Hepatocyte (in vitro differentiated cells): ENCODE measurements around the gene OPA3. TPM values are rescaled to one million over a fixed set of nuclear protein-coding genes. Genes with fewer than 3 reads are reported as not detected.
"Not testable (repeated sequence)": the region's sequence is repeated elsewhere in the genome, so short reads cannot be mapped to it uniquely, and the experiment has no call there.

Experiments
- DNase-seq: peaks from one replicate; pipeline ENCODE4 v3.0.0-alpha.2; 2016; ENCODE audit warnings: low spot score
- H2AFZ ChIP-seq: fragments of 200-600 bp; sonication (generic); 2 replicates; pipeline ENCODE4 v1.6.0; 2016; ENCODE audit warnings: antibody characterized with exemption, mild to moderate bottlenecking
- H3K27ac ChIP-seq: fragments of 200-600 bp; sonication (generic); 2 replicates; pipeline ENCODE4 v1.5.1; 2016; ENCODE audit warnings: mild to moderate bottlenecking
- H3K27me3 ChIP-seq: fragments of 200-600 bp; sonication (generic); 2 replicates; pipeline ENCODE4 v1.6.1; 2016
- H3K36me3 ChIP-seq: fragments of 200-600 bp; sonication (generic); replicated peaks from 2 replicates; pipeline ENCODE4 v1.5.1; 2016; ENCODE audit warnings: low read depth; ENCODE audit not compliant: insufficient read depth
- H3K4me1 ChIP-seq: fragments of 200-600 bp; sonication (generic); 2 replicates; pipeline ENCODE4 v1.5.1; 2016; ENCODE audit warnings: mild to moderate bottlenecking, moderate library complexity; ENCODE audit not compliant: insufficient read depth
- H3K4me2 ChIP-seq: fragments of 200-600 bp; sonication (generic); 2 replicates; pipeline ENCODE4 v1.6.0; 2016
- H3K4me3 ChIP-seq: fragments of 200-600 bp; sonication (generic); 2 replicates; pipeline ENCODE4 v1.5.1; 2016; ENCODE audit warnings: mild to moderate bottlenecking
- H3K79me2 ChIP-seq: fragments of 200-600 bp; sonication (generic); 2 replicates; pipeline ENCODE4 v1.6.0; 2017; ENCODE audit warnings: mild to moderate bottlenecking
- H3K9me2 ChIP-seq: fragments of 200-600 bp; sonication (generic); replicated peaks from 2 replicates; pipeline ENCODE4 v1.6.0; 2017; ENCODE audit warnings: mild to moderate bottlenecking; ENCODE audit not compliant: insufficient read depth
- H3K9me3 ChIP-seq: fragments of 200-600 bp; sonication (generic); 2 replicates; pipeline ENCODE4 v1.5.1; 2016; ENCODE audit warnings: low read depth, mild to moderate bottlenecking
- H4K20me1 ChIP-seq: fragments of 200-600 bp; sonication (generic); 2 replicates; pipeline ENCODE4 v1.6.0; 2016; ENCODE audit warnings: mild to moderate bottlenecking; ENCODE audit not compliant: insufficient read depth, poor library complexity, severe bottlenecking
- EZH2 ChIP-seq: fragments of 200-600 bp; sonication (generic); IDR thresholded peaks from 2 replicates; pipeline ENCODE4 v1.6.1; 2016; ENCODE audit warnings: antibody characterized with exemption, mild to moderate bottlenecking, borderline replicate concordance
- EZH2phosphoT487 ChIP-seq: fragments of 200-600 bp; sonication (generic); IDR thresholded peaks from one replicate; pipeline ENCODE4 v1.6.1; 2018; ENCODE audit warnings: antibody characterized with exemption, mild to moderate bottlenecking, low read depth, moderate library complexity; ENCODE audit not compliant: unreplicated experiment, severe bottlenecking
- WGBS: methylation state at CpG from one replicate; pipeline ENCODE4 v1.1.6; 2016; ENCODE audit warnings: low lambda C conversion rate; ENCODE audit errors: missing lambda C conversion rate; 5-methylcytosine and 5-hydroxymethylcytosine counted together
- polyA plus RNA-seq: library from polyadenylated mRNA; unstranded; fragments of >200 nt; fragmentation: Nextera tagmentation; extraction: Ambion mirVana; gene quantifications from 2 replicates; pipeline ENCODE4 v1.2.1, GENCODE V29; 2016
- total RNA-seq: library from RNA; depleted of rRNA; stranded (reverse); fragments of >200 nt; gene quantifications from 2 replicates; pipeline ENCODE4 v1.2.3, GENCODE V29; 2014
- TF ChIP-seq, protein P1 (sequence below): fragments of 200-600 bp; sonication (generic); IDR thresholded peaks from 2 replicates; pipeline ENCODE4 v1.5.1; 2016; ENCODE audit warnings: antibody characterized with exemption, mild to moderate bottlenecking; ENCODE audit not compliant: poor library complexity

Gene OPA3
- total and polyA plus RNA-seq, 2 experiments from 2014 or later, result 15.0 to 15.1 TPM

DNA sequence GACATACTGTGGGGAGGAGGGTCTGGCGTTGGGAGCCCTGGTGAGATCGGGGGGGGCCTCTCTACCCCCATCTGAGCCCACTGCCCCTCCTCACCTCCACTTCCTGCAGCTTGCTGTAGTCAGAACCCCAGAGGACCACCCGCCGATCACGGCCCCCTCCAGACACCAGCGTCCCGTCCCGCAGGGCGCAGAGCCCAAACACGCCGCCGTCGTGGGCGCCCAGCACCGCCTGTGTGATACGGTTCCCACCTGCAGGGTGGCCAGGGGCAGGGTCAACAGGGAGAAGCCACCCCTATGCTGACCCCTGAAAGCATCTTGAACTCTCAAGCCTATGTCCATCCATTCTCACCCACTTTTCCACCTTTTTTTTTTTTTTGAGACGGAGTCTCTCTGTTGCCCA lies 36.8 kb upstream of the OPA3 start:
- Histone ChIP-seq H3K4me1 (no peaks in the 10 kb centered on the region), H3K79me2 (no peaks in the 10 kb centered on the region), H3K9me2 (no peaks in the 10 kb centered on the region), H3K4me2 (no peak overlapping the region), H3K9me3 (no peaks in the 10 kb centered on the region), H3K36me3 (no peaks in the 10 kb centered on the region), H4K20me1 (no peaks in the 10 kb centered on the region), H2AFZ (no peak overlapping the region), H3K27me3 (no peaks in the 10 kb centered on the region), H3K4me3 (no peak overlapping the region), H3K27ac (no peak overlapping the region)
- DNase-seq, result no peak
- no peak for TF ChIP-seq EZH2phosphoT487
- TF ChIP-seq EZH2, result no peak
- 97% methylated on average over 15 of the region's 17 CpGs for WGBS

DNA sequence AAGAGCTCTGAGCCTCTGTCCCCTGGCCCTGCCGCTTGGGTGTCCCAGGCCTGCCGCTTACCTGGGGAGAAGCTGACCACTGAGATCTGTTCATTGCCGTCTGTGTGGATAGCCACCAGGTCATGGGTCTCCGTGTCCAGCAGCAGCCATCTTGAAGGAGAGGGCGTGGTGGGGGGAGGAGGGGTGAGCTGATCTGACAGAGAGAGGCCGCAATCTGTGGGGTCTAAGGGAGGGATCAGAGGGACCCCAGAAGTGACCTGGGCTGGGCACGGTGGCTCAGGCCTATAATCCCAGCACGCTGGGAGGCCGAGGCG lies 32.1 kb upstream of the OPA3 start:
- 71% methylated on average over 7 of the region's 10 CpGs for WGBS
- no peak overlapping the region for H2AFZ ChIP-seq
- no peak overlapping the region for H3K4me3 ChIP-seq
- H3K9me3 ChIP-seq, result no peaks in the 10 kb centered on the region
- no peaks in the 10 kb centered on the region for H3K9me2 ChIP-seq
- no peaks in the 10 kb centered on the region for H3K27me3 ChIP-seq
- no peak for DNase-seq
- H3K27ac ChIP-seq, result no peak overlapping the region
- H3K79me2 ChIP-seq, result no peaks in the 10 kb centered on the region
- H3K4me1 ChIP-seq, result no peaks in the 10 kb centered on the region
- no peak overlapping the region for H3K4me2 ChIP-seq
- no peaks in the 10 kb centered on the region for H4K20me1 ChIP-seq
- TF ChIP-seq EZH2, result no peak
- TF ChIP-seq, protein P1, sequence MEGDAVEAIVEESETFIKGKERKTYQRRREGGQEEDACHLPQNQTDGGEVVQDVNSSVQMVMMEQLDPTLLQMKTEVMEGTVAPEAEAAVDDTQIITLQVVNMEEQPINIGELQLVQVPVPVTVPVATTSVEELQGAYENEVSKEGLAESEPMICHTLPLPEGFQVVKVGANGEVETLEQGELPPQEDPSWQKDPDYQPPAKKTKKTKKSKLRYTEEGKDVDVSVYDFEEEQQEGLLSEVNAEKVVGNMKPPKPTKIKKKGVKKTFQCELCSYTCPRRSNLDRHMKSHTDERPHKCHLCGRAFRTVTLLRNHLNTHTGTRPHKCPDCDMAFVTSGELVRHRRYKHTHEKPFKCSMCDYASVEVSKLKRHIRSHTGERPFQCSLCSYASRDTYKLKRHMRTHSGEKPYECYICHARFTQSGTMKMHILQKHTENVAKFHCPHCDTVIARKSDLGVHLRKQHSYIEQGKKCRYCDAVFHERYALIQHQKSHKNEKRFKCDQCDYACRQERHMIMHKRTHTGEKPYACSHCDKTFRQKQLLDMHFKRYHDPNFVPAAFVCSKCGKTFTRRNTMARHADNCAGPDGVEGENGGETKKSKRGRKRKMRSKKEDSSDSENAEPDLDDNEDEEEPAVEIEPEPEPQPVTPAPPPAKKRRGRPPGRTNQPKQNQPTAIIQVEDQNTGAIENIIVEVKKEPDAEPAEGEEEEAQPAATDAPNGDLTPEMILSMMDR, result no peak
- no peak for TF ChIP-seq EZH2phosphoT487
- no peaks in the 10 kb centered on the region for H3K36me3 ChIP-seq

DNA sequence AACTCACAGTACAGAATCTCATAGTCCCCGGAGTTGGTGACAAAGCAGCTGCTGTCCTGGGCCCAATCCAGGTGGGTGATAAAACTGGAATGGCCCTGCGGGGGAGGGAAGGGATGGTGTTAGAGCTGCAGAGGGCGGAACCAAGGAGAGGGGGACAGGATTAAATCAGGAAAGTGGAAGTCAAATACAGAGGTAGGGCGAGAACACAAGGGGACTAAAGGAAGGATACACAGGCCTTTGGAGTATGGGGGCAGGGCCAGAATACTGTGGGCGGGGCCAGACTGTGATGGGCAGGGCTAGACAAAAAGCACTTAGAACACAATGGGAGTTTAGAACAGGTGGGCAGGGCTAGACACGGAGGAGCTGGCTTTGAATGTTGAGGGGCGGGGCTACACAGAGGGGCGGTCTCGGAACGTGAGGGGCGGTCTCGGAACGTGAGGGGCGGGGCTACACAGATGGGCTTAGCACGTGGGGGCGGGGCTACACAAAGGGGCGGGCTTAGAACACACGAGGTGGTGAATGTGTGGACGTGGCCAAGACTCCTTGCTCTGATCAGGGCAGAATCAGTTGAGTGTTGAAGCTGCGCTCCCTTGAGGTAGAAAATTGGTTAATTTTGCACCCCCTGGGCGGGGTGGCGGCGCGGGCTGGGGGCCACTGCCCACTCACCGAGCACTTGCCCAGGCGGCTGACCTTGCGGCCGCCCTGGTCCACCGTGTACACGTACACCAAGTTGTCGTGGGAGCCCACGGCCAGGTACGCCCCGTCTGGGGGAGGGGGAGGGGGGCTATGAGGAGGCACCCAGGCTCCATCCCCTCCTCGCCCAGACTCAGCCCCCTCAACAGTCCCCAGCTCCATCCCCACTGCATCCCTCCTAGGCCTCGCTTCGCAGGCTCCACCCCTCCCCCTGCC lies 31.4 kb upstream of the OPA3 start:
- TF ChIP-seq, protein P1, result no peak
- TF ChIP-seq EZH2phosphoT487 (no peak), EZH2 (no peak)
- Histone ChIP-seq H3K4me3 (no peak overlapping the region), H2AFZ (no peak overlapping the region), H3K36me3 (no peaks in the 10 kb centered on the region), H3K9me3 (no peaks in the 10 kb centered on the region), H4K20me1 (no peaks in the 10 kb centered on the region), H3K9me2 (no peaks in the 10 kb centered on the region), H3K27ac (peak overlapping the region; percentile 7), H3K27me3 (no peaks in the 10 kb centered on the region), H3K79me2 (no peaks in the 10 kb centered on the region), H3K4me1 (no peaks in the 10 kb centered on the region), H3K4me2 (no peak overlapping the region)
- peak; percentile 92 for DNase-seq
- 52% methylated on average over 18 of the region's 37 CpGs for WGBS

DNA sequence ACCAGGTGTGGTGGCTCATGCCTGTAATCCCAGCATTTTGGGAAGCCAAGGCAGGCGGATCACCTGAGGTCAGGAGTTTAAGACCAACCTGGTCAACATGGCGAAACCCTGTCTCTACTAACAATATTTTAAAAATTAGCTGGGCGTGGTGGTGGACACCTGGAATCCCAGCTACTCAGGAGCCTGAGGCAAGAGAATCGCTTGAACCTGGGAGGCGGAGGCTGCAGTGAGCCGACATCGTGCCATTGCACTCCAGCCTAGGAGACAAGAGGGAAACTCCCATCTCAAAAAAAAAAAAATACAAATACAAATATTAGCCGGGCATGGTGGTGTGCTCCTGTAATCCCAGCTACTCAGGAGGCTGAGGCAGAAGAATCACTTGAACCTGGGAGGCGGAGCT lies 30.5 kb upstream of the OPA3 start:
- H3K9me3 ChIP-seq, H3K4me2 ChIP-seq, DNase-seq, H3K79me2 ChIP-seq, H3K4me1 ChIP-seq, H3K4me3 ChIP-seq, H3K9me2 ChIP-seq, H3K36me3 ChIP-seq, H3K27me3 ChIP-seq, H2AFZ ChIP-seq, H4K20me1 ChIP-seq: not testable (repeated sequence)
- WGBS, result 95% methylated on average over 9 of the region's 9 CpGs
- peak overlapping the region; percentile 83 for H3K27ac ChIP-seq
